ENCODE measurements around the gene EXOSC6. TPM values are rescaled to one million over a fixed set of nuclear protein-coding genes. Genes with fewer than 3 reads are reported as not detected.
A peak's percentile ranks its signal among the peaks of the same experiment; 100 is the strongest.
"Not testable (repeated sequence)": the region's sequence is repeated elsewhere in the genome, so short reads cannot be mapped to it uniquely, and the experiment has no call there.

EXOSC6 gene
- total RNA-seq, 4 donors from 2014 or later = 26.4 to 44.6 (median 26.8) TPM

DNA sequence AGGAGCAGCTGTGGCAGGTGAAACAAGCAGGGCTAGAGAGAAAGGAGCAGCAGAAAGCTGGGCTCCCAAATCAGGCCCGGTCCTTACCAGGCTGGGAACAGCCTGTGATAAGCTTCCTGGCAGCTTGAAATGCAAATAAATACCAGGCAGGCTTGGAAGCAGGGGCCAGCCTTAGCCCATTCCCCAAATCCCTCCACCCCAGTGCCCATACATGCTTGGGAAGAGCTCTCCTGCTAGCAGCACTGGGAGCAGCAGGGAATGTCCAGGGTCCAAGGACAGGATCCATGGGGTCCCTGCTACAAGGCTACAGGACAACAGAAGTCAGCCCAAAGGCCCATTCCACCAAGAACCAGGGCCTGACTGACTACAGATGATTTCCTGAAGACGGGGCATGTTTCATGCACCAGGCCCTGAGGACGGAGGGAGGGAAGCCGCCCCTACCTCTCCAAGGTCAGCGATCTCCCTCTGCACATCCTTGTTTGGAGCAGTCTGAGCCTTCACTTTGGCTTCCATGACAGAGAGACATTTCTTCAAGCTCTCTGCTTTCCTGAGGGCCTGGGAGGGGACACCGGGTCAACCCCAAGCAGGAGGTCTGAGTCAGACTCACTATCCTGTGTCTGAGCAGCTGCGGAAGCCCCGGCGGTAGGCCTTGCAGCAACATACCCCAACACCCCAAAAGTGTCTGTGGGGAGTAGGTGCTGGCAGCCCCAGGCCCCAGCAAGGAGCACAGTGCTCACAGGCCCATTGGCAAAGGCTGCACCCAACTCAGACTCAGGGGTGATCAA is 2.6 kb upstream of the EXOSC6 start:
- Histone ChIP-seq H3K9me3 (no peaks in the 10 kb centered on the region), H3K4me1 (peaks cover 20% of the 10 kb centered on the region), H3K36me3 (peaks cover 72% of the 10 kb centered on the region), H3K27me3 (no peaks in the 10 kb centered on the region), H3K27ac (no peak overlapping the region), H3K4me3 (no peak overlapping the region)
- DNase-seq (ENCODE audit: low spot score in 2 of 2) = no peak
- 91% methylated on average over 4 of the region's 9 CpGs for WGBS
- TF ChIP-seq EP300 (IDR thresholded peaks at IDR 0.05) = no peak
- TF ChIP-seq, protein P1, sequence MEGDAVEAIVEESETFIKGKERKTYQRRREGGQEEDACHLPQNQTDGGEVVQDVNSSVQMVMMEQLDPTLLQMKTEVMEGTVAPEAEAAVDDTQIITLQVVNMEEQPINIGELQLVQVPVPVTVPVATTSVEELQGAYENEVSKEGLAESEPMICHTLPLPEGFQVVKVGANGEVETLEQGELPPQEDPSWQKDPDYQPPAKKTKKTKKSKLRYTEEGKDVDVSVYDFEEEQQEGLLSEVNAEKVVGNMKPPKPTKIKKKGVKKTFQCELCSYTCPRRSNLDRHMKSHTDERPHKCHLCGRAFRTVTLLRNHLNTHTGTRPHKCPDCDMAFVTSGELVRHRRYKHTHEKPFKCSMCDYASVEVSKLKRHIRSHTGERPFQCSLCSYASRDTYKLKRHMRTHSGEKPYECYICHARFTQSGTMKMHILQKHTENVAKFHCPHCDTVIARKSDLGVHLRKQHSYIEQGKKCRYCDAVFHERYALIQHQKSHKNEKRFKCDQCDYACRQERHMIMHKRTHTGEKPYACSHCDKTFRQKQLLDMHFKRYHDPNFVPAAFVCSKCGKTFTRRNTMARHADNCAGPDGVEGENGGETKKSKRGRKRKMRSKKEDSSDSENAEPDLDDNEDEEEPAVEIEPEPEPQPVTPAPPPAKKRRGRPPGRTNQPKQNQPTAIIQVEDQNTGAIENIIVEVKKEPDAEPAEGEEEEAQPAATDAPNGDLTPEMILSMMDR (IDR thresholded peaks at IDR 0.05) = no peak
- TF ChIP-seq POLR2AphosphoS5 (IDR thresholded peaks at IDR 0.05) = no peak
- TF ChIP-seq POLR2A (IDR thresholded peaks at IDR 0.05) = no peak

DNA sequence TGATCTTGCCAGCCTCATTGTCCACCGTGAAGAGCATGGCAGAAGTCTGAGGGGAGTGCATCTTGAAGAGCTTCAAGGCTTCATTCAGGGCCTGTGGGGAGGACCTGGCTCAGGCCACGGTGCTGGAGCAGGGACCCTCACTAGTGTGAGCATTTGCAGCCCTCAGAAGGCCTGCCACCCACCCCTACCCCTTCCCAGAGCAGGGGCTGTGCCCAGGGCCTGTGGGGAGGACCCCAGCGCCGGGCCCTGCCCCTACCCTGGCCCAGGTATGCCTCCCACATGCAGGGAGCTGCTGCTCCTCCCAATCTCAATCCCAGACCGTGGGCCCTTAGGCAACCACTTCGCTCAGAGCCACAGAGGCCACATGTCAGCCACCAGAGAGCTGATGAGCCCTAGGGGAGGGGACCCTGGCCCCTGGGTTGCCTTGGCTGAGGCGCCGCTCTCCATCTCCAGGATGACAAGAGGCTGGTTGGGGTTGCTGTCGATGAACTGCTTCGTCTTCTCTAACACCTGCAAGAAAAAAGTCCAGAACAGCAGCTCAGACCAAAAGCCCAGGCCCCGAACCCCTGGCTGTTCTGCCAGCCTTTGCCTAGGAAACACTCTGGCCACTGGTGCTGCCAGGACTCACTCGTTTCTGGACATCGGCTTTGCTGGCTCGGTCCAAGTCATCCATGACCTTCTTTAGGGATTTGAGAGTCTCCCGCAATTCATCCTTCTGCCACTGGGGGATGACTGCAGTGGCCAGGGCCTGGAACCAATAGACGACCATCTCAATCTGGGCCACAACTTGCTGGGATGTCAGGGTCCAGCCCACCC is 1.8 kb upstream of the EXOSC6 start:
- Histone ChIP-seq H3K4me1 (peaks cover 26% of the 10 kb centered on the region), H3K4me3 (no peak overlapping the region), H3K27me3 (no peaks in the 10 kb centered on the region), H3K36me3 (peaks cover 64% of the 10 kb centered on the region), H3K27ac (no peak overlapping the region), H3K9me3 (no peaks in the 10 kb centered on the region)
- WGBS = 82% methylated on average over 8 of the region's 16 CpGs
- DNase-seq (ENCODE audit: low spot score in 2 of 2) = no peak
- TF ChIP-seq EP300 (IDR thresholded peaks at IDR 0.05) = no peak
- TF ChIP-seq, protein P1 (IDR thresholded peaks at IDR 0.05) = peak; percentile 17 to 56

DNA sequence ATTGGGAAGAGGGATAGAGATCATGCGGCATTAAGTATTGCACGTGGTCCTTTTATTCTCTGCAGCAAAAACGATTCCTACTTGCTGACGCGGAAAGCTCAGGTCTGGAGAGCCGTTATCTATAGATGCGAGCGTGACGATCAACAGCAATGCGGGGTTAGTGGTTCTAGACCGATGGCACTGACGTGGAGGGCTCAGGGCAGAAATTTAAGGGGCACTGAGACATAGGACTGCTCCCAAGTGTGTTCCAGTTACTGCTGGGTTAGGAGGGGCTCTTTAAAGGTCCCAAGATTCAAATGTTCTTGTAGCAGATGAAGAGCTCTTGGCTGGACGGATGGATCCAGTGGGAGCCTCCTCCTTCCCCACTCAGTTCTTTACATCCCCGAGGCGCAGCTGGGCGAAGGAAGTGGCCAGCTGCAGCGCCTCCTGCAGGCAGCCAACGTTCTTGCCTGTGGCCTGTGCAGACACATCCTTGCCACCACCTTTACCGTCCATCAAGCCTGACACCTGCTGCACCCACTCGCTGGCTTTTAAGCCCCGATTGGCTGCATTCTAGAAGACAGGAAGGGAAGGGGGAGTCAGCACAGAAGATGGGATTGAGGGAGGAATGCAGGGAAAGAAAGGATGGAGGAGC is 732 bp upstream of the EXOSC6 start:
- TF ChIP-seq EP300 (IDR thresholded peaks at IDR 0.05) (no peak), POLR2A (IDR thresholded peaks at IDR 0.05) (no peak), POLR2AphosphoS5 (IDR thresholded peaks at IDR 0.05) (no peak)
- TF ChIP-seq, protein P1 (IDR thresholded peaks at IDR 0.05) = peak in 1 of 2 donors; percentile 17
- WGBS = 88% methylated on average over 21 of the region's 21 CpGs
- no peak overlapping the region for H3K4me3 ChIP-seq
- no peaks in the 10 kb centered on the region for H3K9me3 ChIP-seq
- H3K27me3 ChIP-seq = no peaks in the 10 kb centered on the region
- H3K4me1 ChIP-seq = peaks cover 26% of the 10 kb centered on the region
- no peak for DNase-seq (ENCODE audit: low spot score in 2 of 2)
- H3K36me3 ChIP-seq = peaks cover 53% of the 10 kb centered on the region
- no peak overlapping the region for H3K27ac ChIP-seq

DNA sequence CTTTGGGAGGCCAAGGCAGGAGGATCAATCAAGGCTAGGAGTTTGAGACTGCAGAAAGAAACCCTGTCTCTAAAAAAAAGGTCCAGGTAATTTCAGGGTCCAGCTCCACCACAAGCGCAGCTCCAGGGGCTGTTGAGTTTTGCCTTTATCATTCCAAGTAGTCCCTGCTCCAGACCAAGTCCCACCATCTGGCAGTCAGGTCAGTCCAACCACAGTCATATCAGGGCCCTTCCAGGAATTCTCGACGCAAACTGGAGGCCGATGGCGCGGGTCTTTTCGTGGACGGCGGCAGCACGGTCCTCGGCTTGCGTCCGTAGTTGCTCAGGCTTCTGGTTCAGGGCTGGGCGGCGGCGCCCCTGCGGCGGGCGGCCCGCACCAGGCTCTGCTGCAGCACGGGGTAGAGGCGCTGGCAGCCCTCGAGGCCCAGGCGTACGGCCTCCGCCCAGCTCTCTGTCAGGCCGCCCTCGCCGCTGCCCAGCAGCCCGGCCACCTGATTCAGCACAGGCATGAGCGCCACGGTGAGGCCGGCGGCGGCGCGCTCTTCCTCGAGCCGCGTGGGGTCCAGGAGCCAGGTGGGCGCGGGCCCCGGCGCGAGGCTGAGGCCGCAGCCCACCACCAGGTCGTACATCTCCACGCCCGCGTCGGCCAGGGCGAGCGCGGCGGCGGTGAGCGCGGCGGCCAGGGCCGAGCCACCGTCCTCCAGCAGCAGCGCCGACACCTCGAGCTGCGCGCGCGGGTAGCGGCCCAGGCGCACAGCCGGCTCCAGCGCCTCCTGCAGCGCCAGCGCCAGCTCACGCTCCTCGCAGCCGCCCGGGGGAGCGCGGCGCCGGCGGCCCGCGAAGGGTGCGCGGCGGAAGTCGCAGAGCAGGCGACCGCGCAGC is 752 bp downstream of the EXOSC6 start:
- H3K27ac ChIP-seq = peak overlapping the region; percentile 97
- WGBS = 3% methylated on average over 11 of the region's 92 CpGs
- no peak for DNase-seq (ENCODE audit: low spot score in 2 of 2)
- peaks cover 39% of the 10 kb centered on the region for H3K36me3 ChIP-seq
- TF ChIP-seq EP300 (IDR thresholded peaks at IDR 0.05) (no peak), POLR2AphosphoS5 (IDR thresholded peaks at IDR 0.05) (no peak), POLR2A (IDR thresholded peaks at IDR 0.05) (no peak)
- TF ChIP-seq, protein P1 (IDR thresholded peaks at IDR 0.05) = no peak
- H3K9me3 ChIP-seq = no peaks in the 10 kb centered on the region
- peaks cover 26% of the 10 kb centered on the region for H3K4me1 ChIP-seq
- peak overlapping the region; percentile 72 for H3K4me3 ChIP-seq
- H3K27me3 ChIP-seq = no peaks in the 10 kb centered on the region

DNA sequence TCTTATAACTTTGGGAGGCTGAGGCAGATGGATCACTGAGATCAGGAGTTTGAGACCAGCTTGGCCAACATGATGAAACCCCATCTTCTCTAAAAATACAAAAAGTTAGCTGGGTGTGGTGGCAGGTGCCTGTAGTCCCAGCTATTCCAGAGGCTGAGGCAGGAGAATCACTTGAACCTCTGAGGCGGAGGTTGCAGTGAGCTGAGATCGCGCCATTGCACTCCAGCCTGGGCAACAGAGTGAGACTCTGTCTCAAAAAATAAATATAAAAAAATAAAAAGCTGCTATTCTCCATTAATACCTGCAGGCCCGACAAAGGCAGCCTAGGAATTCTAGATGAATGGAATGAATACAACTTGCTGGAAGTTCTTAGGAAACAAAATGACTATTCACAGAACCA is 2.0 kb downstream of the EXOSC6 start:
- peak overlapping the region; percentile 72 for H3K4me3 ChIP-seq
- 88% methylated on average over 4 of the region's 4 CpGs for WGBS

DNA sequence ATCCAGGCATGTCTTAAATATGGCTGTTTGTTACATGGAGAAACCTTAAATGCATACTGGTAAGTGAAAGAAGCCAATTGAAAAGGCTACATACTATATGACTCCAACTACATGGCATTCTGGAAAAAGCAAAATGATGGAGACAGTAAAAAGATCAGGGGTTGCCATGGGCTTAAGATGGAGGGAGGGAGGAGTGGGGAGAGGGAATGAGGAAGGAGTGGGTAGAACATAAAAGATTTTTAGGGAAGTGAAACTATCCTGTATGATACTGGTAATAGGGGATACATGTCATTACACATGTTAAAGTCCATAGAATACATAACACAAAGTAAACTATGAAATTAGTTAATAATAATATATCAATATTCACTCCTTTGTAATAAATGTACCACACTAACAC is 13.0 kb downstream of the EXOSC6 start:
- peaks cover 18% of the 10 kb centered on the region for H3K36me3 ChIP-seq
- H3K4me3 ChIP-seq; DNase-seq (ENCODE audit: low spot score in 2 of 2); H3K27me3 ChIP-seq; H3K9me3 ChIP-seq; H3K27ac ChIP-seq; H3K4me1 ChIP-seq: not testable (repeated sequence)

More for the DNA sequence above, 2.0 kb downstream of the EXOSC6 start:
- not testable (repeated sequence) for H3K27me3 ChIP-seq; DNase-seq (ENCODE audit: low spot score in 2 of 2); H3K27ac ChIP-seq; H3K9me3 ChIP-seq
- H3K36me3 ChIP-seq = peaks cover 27% of the 10 kb centered on the region
- H3K4me1 ChIP-seq = peaks cover 26% of the 10 kb centered on the region

DNA sequence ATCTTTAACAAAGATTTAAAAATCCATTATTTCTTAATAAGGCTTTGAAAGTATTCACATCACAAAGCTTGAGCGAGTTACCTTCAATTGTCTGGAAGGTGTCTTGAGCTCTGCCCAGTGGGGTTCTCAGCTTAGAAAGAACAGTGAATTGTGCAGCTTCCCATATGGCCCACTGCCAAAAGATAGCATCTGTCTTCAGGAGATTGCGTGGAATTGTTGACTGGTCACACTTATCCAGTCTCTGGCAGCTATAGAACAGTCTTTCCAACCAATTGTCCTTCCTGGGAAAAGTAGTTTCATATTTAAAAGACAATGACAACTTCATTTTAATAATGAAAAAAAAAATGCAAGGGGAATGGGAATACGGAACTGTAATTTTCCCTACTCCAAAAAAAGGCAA is 19.9 kb downstream of the EXOSC6 start:
- not testable (repeated sequence) for H3K4me3 ChIP-seq; H3K9me3 ChIP-seq; H3K27ac ChIP-seq; H3K4me1 ChIP-seq; H3K27me3 ChIP-seq; DNase-seq (ENCODE audit: low spot score in 2 of 2)
- 81% methylated on average over 3 of the region's 3 CpGs for WGBS
- H3K36me3 ChIP-seq = peaks cover 51% of the 10 kb centered on the region

DNA sequence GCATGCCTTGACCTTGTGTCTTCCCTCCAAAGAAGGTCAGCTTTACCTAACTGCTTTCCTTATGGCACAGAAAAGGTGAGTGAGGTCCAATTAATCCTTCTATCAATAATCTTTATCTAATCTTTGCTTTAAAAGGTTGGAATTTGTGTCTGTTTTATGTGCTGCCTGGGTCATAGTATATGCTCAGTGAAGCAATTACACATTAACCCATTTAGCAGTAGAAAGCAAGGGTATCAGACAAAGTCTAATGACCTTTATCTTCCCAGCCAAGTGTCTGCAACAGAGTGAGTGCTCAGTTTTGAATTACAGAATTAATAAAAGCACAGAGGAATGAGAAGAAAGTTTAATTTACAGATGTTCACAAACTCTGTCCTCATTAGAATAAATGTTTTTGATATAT is 25.7 kb downstream of the EXOSC6 start:
- not testable (repeated sequence) for H3K9me3 ChIP-seq; H3K4me1 ChIP-seq; H3K27me3 ChIP-seq; DNase-seq (ENCODE audit: low spot score in 2 of 2); H3K27ac ChIP-seq; H3K4me3 ChIP-seq
- peaks cover 39% of the 10 kb centered on the region for H3K36me3 ChIP-seq

All from suprapubic skin (tissue), 4 donors.